Cardiac septum (tissue), 1 donor: Measurements from ENCODE around the gene OLR1. TPM values are rescaled to one million over a fixed set of nuclear protein-coding genes. Genes with fewer than 3 reads are reported as not detected.

ENCODE experiments used
- DNase-seq: peaks from one replicate; pipeline ENCODE4 v3.0.0-alpha.2; 2020; ENCODE audit warnings: low spot score
- intact Hi-C: fragments of 100-400 bp; cut with DNase I; formaldehyde crosslinking; loops from one replicate; pipeline ENCODE4 v1.14.0; 2022
- total RNA-seq: library from RNA; stranded (reverse); fragmentation: NEBNext Ultra II Directional; extraction: Animal tissue kit (Norgen Biotek cat#: 25700); gene quantifications from one replicate; pipeline ENCODE4 v1.2.1, GENCODE V29; 2021
- donor health status: DM: no; HTN: no; CAD: no.

The OLR1 gene
- total RNA-seq, 1 donor from 2014 or later = 0.43 TPM

GRCh38 chr12:10119066-10119465 lies 52.9 kb downstream of the OLR1 start:
- intact Hi-C loops = no loop called here
- DNase-seq = no peak

DNA sequence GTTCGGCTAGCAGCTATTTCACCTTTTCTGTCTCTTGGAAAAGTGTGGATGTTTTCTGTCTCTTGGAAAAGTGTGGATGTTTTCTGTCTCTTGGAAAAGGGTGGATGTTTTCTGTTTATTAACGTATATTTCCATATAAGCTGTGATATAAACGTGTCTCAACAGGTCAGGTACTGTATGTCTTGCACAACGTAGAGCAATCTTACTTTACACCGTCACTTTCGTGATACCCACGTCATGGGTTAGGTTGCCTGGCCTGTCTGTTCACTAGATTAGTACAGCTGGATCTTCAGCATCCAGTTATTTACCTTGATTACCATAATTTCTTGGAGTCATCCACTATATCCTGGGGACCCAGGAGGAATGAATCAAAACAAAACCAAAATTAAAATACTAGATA lies 56.0 kb downstream of the OLR1 start:
- intact Hi-C loops = no loop called here
- DNase-seq = no peak

DNA sequence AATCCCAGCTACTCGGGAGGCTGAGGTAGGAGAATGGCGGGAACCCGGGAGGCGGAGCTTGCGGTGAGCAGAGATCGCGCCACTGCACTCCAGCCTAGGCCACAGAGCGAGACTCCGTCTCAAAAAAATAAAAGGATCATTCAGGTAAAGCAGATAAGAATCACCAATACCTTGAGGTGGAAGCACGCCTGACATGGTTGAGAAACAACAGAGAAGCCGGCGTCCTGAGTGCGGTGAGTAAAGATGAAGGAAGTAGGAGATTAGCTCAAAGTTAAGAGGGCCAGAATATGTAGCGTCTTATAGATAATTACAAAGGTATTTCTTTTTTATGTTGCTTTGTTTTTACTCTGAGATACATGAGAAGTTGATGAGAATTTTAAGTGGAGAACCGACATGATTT lies 56.6 kb downstream of the OLR1 start:
- no peak for DNase-seq
- intact Hi-C loops = no loop called here

DNA sequence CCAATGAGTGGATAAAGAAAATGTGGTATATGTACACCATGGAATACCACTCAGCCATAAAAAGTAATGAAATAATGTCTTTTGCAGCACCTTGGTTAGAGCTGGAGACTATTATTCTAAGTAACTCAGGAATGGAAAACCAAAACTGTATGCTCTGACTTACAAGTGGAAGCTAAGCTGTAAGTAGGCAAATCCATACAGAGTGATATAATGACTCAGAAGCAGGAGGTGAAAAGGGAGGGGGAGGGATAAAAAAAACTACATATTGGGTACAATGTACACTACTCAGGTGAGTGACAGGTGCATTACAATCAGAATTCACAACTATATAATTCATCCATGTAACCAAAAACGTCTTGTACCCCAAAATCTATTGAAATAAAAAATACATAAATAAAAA lies 58.0 kb downstream of the OLR1 start:
- intact Hi-C loops = no loop called here
- DNase-seq = no peak

DNA sequence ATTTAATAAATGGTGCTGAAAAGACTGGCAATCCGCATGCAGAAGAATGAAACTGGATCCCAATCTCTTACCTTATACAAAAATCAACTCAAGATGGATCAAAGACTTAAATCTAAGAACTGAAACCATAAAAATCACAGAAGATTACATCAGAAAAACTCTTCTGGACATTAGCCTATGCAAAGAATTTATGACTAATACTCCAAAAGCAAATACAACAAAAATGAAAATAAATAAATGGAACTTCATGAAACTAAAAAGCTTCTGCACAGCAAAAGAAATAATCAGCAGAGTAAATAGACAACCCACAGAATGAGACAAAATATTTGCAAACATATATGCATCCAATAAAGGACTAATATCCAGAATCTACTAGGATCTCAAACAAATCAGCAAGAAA lies 58.9 kb downstream of the OLR1 start:
- intact Hi-C loops = no loop called here
- no peak for DNase-seq

DNA sequence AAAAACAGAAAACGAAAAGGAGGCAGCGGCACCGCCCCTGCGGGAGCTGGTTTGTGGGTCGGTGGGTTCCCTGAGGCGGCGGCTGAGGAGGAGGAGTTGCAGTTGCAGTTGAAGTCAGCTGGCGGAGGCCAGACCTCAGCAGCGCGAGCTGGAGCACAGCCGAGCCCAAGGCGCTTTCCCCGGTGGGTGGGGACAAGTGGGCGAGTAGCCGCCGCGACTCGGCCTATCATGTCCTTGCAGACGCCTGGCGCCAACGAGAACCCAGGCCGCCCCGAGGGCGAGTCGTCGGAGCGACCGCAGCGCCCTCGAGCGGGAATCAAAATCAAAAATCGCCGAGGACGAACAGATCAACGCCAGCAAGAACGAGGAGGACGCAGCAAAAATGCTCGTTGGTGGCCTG lies 60.5 kb downstream of the OLR1 start:
- no peak for DNase-seq
- intact Hi-C loops = no loop called here

- DNase-seq = no peak
- intact Hi-C loops = no loop called here
These were observed 61.6 kb downstream of the OLR1 start for GRCh38 chr12:10110256-10110844.

Other genes starting within 250 kb of the OLR1 start
- not detected for gene CLEC2A, start 239.8 kb downstream of the OLR1 start, total RNA-seq
- 0.30 TPM for gene CLEC12A, start 200.7 kb downstream of the OLR1 start, total RNA-seq
- not detected for gene CLEC1B, start 173.0 kb downstream of the OLR1 start, total RNA-seq
- gene CLEC12B, start 161.5 kb downstream of the OLR1 start, total RNA-seq = not detected
- gene CLEC9A, start 141.4 kb downstream of the OLR1 start, total RNA-seq = not detected
- gene CLEC1A, start 73.1 kb downstream of the OLR1 start, total RNA-seq = 2.2 TPM
- 2.6 TPM for gene CLEC7A, start 41.9 kb downstream of the OLR1 start, total RNA-seq
- not detected for gene TMEM52B, start 6.9 kb upstream of the OLR1 start, total RNA-seq
- gene GABARAPL1, start 40.7 kb upstream of the OLR1 start, total RNA-seq = 280 TPM
- gene KLRD1, start 135.7 kb upstream of the OLR1 start, total RNA-seq = 1.1 TPM
- 0.19 TPM for gene KLRK1, start 217.9 kb upstream of the OLR1 start, total RNA-seq
- not detected for gene KLRC4, start 237.6 kb upstream of the OLR1 start, total RNA-seq
- gene KLRC3, start 248.5 kb upstream of the OLR1 start, total RNA-seq = not detected